ENCODE data around the gene ERFE. TPM values are rescaled to one million over a fixed set of nuclear protein-coding genes. Genes with fewer than 3 reads are reported as not detected.
A peak's percentile ranks its signal among the peaks of the same experiment; 100 is the strongest.

The ERFE gene
- total and polyA plus RNA-seq, 9 of the 15 experiments (the other 6 are each of a cell fraction or from before 2014, with no cell fraction given) = 0.55 to 8.2 (median 3.7) TPM

GRCh38 chr2:238141541-238142318, 17.0 kb upstream of the ERFE start:
- Histone ChIP-seq H3K27me3 (ENCODE audit: control insufficient read depth in 2 of 2, insufficient read depth in 2 of 2, low read length in 2 of 2) (peaks cover 0 to 5% of the 10 kb centered on the region in 2 experiments; a peak in 2 of 5 replicates), H3K9me3 (replicated peaks; ENCODE audit: control insufficient read depth, insufficient read depth, low read depth, low read length) (no peaks in the 10 kb centered on the region), H3K4me2 (ENCODE audit: insufficient read depth, low read length) (no peak overlapping the region), H3K36me3 (ENCODE audit: control insufficient read depth, insufficient read depth, low read length) (no peaks in the 10 kb centered on the region), H4K20me1 (replicated peaks; ENCODE audit: control insufficient read depth, insufficient read depth, low read length) (peaks cover 2% of the 10 kb centered on the region; the same call in 1 of the 2 replicates), H2AFZ (ENCODE audit: low read depth, low read length) (no peak overlapping the region), H3K4me3 (no peak overlapping the region), H3K79me2 (ENCODE audit: control insufficient read depth, insufficient read depth, low read length) (no peaks in the 10 kb centered on the region), H3K4me1 (replicated peaks in 1 of 2; ENCODE audit: control insufficient read depth in 2 of 2, insufficient read depth in 2 of 2, low read length in 2 of 2) (peaks cover 6 to 61% of the 10 kb centered on the region in 2 experiments; a peak in 4 of 5 replicates), H3K9ac (ENCODE audit: insufficient read depth in 1 of 2, low read depth in 2 of 2, low read length in 2 of 2) (no peak overlapping the region), H3K27ac (ENCODE audit: extremely low read depth, low read depth, low read length) (no peak overlapping the region), H3K9me1 (ENCODE audit: control insufficient read depth, insufficient read depth, low read length) (no peaks in the 10 kb centered on the region)
- 18% methylated on average over 9 of the region's 10 CpGs for WGBS (ENCODE audit: insufficient coverage, low coverage, missing lambda C conversion rate)
- in situ Hi-C loops (cut with MboI) (no loop called here), intact Hi-C loops (cut with micrococcal nuclease) (no loop called here)
- TF ChIP-seq RB1 (IDR thresholded peaks at IDR 0.05; ENCODE audit: low read depth) = no peak
- TF ChIP-seq MED1 (CRISPR knock-in tag; IDR thresholded peaks at IDR 0.05; ENCODE audit: borderline replicate concordance) = no peak
- no peak for TF ChIP-seq ZNF639 (CRISPR knock-in tag; conservative IDR thresholded peaks at IDR 0.05 in 1 of 2, IDR thresholded peaks at IDR 0.05 in 1 of 2)
- no peak for TF ChIP-seq REST (IDR thresholded peaks at IDR 0.05; ENCODE audit: borderline replicate concordance)
- TF ChIP-seq REST (CRISPR knock-in tag; IDR thresholded peaks at IDR 0.05; ENCODE audit: low read depth) = no peak
- peak; percentile 91 for TF ChIP-seq ZFP36 (IDR thresholded peaks at IDR 0.05; ENCODE audit: low read depth, low read length, partially characterized antibody)
- TF ChIP-seq YBX1 (IDR thresholded peaks at IDR 0.05) = no peak
- no peak for DNase-seq (ENCODE audit: extremely low read depth in 1 of 4, low spot score in 3 of 4)
- POLR2A ChIA-PET = no interaction called here
- BruUV-seq (replicated peaks) = no TSS peak
- no peak for FAIRE-seq
- CTCF ChIA-PET (ENCODE audit: low intra/inter-chr PET ratio) = no interaction called here
- ATAC-seq = no peak

Measured in K562 (cell line).